ENCODE measurements around the gene SPEN. TPM values are rescaled to one million over a fixed set of nuclear protein-coding genes. Genes with fewer than 3 reads are reported as not detected.

The SPEN gene
- total and polyA plus RNA-seq, 10 of the 15 experiments (the other 5 are each of a cell fraction or from before 2014, with no cell fraction given) = 5.2 to 58.7 (median 20.1) TPM

DNA sequence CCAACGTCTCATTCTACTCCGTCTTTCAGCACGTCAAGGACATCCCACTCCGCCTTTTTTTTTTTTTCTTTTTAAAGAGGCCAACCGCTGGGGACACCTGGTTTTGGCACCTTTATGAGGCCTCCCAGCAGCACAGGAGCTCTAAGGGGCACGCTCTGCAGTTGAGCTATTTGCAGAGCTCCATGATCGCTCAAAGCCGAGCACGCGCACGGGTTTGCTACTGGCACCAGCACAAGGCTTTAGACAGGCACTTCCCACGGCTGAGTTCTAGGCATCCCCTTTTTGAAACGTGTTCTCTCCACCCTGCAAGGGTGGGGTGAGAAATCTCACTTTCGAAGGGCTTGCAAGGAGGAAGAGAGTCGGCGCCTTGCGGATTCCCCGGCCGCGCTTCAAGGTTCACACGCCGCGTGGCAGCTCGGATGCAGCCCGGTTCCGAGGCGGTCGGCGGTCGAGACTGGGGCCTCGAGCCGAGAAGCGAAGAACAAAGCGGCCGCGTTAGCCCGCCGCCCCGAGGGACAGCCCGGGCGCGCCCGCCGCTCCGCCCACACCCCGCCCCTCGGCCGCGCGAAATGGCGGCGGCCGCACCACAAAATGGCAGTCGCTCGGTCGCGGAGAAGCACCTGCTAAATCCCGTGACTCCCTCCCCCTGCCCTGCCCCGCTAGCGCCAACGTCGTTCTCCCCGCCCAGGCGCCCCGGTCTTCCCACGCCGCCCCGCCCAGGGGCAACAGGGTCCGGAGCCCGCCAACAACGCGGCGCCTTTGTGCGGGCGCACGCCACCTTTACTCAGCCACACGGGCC is 12.9 kb upstream of the SPEN start:
- WGBS (ENCODE audit: insufficient coverage, insufficient replicate concordance, low lambda C conversion rate, missing lambda C conversion rate) = 1% methylated on average over 67 of the region's 77 CpGs
- TF ChIP-seq DPF2 (IDR thresholded peaks at IDR 0.05) (peak; percentile 96), EP300 (IDR thresholded peaks at IDR 0.05; ENCODE audit: borderline replicate concordance in 1 of 2, control insufficient read depth in 1 of 2, low read depth in 2 of 2, low read length in 2 of 2) (peak; percentile 58 to 64; a peak in 2 of 4 replicates), NRF1 (conservative IDR thresholded peaks at IDR 0.05; ENCODE audit: low read depth, low read length) (0 out of 2 replicates have a peak, but pooled peaks have one; percentile 14), HDAC6 (IDR thresholded peaks at IDR 0.05; ENCODE audit: unreplicated experiment) (peak; percentile 70), SP1 (IDR thresholded peaks at IDR 0.05; ENCODE audit: low read depth, low read length) (peak; percentile 72), NFYB (IDR thresholded peaks at IDR 0.05; ENCODE audit: insufficient read depth, low read depth, low read length) (peak; percentile 2; the same call in 1 of the 2 replicates), SUZ12 (IDR thresholded peaks at IDR 0.05; ENCODE audit: unreplicated experiment) (no peak), RCOR1 (conservative IDR thresholded peaks at IDR 0.05; ENCODE audit: low read depth, low read length) (peak; percentile 46; the same call in 1 of the 2 replicates), RB1 (IDR thresholded peaks at IDR 0.05; ENCODE audit: borderline replicate concordance) (0 out of 2 replicates have a peak, but pooled peaks have one; percentile 49), RUNX3 (IDR thresholded peaks at IDR 0.05; ENCODE audit: low read length) (peak; percentile 78)
- TF ChIP-seq, protein P1, sequence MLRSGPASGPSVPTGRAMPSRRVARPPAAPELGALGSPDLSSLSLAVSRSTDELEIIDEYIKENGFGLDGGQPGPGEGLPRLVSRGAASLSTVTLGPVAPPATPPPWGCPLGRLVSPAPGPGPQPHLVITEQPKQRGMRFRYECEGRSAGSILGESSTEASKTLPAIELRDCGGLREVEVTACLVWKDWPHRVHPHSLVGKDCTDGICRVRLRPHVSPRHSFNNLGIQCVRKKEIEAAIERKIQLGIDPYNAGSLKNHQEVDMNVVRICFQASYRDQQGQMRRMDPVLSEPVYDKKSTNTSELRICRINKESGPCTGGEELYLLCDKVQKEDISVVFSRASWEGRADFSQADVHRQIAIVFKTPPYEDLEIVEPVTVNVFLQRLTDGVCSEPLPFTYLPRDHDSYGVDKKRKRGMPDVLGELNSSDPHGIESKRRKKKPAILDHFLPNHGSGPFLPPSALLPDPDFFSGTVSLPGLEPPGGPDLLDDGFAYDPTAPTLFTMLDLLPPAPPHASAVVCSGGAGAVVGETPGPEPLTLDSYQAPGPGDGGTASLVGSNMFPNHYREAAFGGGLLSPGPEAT (IDR thresholded peaks at IDR 0.05; ENCODE audit: low read depth) = peak; percentile 83
- TF ChIP-seq, protein P2, sequence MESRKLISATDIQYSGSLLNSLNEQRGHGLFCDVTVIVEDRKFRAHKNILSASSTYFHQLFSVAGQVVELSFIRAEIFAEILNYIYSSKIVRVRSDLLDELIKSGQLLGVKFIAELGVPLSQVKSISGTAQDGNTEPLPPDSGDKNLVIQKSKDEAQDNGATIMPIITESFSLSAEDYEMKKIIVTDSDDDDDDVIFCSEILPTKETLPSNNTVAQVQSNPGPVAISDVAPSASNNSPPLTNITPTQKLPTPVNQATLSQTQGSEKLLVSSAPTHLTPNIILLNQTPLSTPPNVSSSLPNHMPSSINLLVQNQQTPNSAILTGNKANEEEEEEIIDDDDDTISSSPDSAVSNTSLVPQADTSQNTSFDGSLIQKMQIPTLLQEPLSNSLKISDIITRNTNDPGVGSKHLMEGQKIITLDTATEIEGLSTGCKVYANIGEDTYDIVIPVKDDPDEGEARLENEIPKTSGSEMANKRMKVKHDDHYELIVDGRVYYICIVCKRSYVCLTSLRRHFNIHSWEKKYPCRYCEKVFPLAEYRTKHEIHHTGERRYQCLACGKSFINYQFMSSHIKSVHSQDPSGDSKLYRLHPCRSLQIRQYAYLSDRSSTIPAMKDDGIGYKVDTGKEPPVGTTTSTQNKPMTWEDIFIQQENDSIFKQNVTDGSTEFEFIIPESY (IDR thresholded peaks at IDR 0.05) = no peak
- TF ChIP-seq, protein P3, sequence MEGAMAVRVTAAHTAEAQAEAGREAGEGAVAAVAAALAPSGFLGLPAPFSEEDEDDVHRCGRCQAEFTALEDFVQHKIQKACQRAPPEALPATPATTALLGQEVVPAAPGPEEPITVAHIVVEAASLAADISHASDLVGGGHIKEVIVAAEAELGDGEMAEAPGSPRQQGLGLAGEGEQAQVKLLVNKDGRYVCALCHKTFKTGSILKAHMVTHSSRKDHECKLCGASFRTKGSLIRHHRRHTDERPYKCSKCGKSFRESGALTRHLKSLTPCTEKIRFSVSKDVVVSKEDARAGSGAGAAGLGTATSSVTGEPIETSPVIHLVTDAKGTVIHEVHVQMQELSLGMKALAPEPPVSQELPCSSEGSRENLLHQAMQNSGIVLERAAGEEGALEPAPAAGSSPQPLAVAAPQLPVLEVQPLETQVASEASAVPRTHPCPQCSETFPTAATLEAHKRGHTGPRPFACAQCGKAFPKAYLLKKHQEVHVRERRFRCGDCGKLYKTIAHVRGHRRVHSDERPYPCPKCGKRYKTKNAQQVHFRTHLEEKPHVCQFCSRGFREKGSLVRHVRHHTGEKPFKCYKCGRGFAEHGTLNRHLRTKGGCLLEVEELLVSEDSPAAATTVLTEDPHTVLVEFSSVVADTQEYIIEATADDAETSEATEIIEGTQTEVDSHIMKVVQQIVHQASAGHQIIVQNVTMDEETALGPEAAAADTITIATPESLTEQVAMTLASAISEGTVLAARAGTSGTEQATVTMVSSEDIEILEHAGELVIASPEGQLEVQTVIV (IDR thresholded peaks at IDR 0.05; ENCODE audit: borderline replicate concordance, partially characterized antibody) = peak; percentile 42
- TF ChIP-seq, protein P4, sequence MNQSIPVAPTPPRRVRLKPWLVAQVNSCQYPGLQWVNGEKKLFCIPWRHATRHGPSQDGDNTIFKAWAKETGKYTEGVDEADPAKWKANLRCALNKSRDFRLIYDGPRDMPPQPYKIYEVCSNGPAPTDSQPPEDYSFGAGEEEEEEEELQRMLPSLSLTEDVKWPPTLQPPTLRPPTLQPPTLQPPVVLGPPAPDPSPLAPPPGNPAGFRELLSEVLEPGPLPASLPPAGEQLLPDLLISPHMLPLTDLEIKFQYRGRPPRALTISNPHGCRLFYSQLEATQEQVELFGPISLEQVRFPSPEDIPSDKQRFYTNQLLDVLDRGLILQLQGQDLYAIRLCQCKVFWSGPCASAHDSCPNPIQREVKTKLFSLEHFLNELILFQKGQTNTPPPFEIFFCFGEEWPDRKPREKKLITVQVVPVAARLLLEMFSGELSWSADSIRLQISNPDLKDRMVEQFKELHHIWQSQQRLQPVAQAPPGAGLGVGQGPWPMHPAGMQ (IDR thresholded peaks at IDR 0.05; ENCODE audit: borderline replicate concordance) = no peak

More for the DNA sequence above, 12.9 kb upstream of the SPEN start:
- Histone ChIP-seq H3K4me3 (peak overlapping the region; percentile 87), H3K79me2 (ENCODE audit: control insufficient read depth, insufficient read depth, low read length) (peaks cover 26% of the 10 kb centered on the region), H3K36me3 (ENCODE audit: control insufficient read depth in 2 of 2, insufficient read depth in 2 of 2, low read length in 1 of 2) (no peaks in the 10 kb centered on the region), H2AFZ (ENCODE audit: control insufficient read depth, low read depth, low read length) (peak overlapping the region; percentile 81), H3K4me1 (ENCODE audit: control insufficient read depth, insufficient read depth, low read length) (peaks cover 38% of the 10 kb centered on the region), H3K9ac (ENCODE audit: control insufficient read depth, insufficient read depth, low read length) (peak overlapping the region; percentile 100), H3K9me3 (replicated peaks; ENCODE audit: control insufficient read depth, insufficient read depth, low read length) (no peaks in the 10 kb centered on the region), H3K27me3 (replicated peaks in 1 of 2; ENCODE audit: control insufficient read depth in 2 of 2, insufficient read depth in 2 of 2, low read length in 1 of 2) (no peaks in the 10 kb centered on the region), H3K27ac (ENCODE audit: control insufficient read depth, insufficient read depth) (peak overlapping the region; percentile 100), H4K20me1 (ENCODE audit: control insufficient read depth, insufficient read depth) (no peaks in the 10 kb centered on the region), H3K4me2 (ENCODE audit: control insufficient read depth, insufficient read depth) (peak overlapping the region; percentile 97)
- DNase-seq (ENCODE audit: low read depth, low spot score) (peak; percentile 84), ATAC-seq (peak; percentile 74), FAIRE-seq (peak; percentile 86)
- intact Hi-C loops (cut with micrococcal nuclease; ENCODE audit: unreplicated experiment) (loop anchor here (1.0 kb wide), 1 partner anchor 13 kb away; the partner anchor contains the start of gene SPEN), in situ Hi-C loops (cut with MboI) (no loop called here)
- no TSS peak for BruUV-seq (replicated peaks)
- ChIA-PET SMC1A (ENCODE audit: uncharacterized antibody, unreplicated experiment) (interaction anchor here (0.7 to 4.2 kb wide), 18 partner anchors 9 to 173 kb away, joined by 3 to 49 read pairs (median 6); partner anchors contain the start of gene SPEN), CTCF (interaction anchor here (0.6 to 1.8 kb wide), 14 partner anchors 9 to 175 kb away, joined by 3 to 25 read pairs (median 4); partner anchors contain the start of gene SPEN), POLR2A (interaction anchor here (0.5 to 3.1 kb wide), 14 partner anchors 10 to 513 kb away, joined by 3 to 75 read pairs (median 6); partner anchors contain the start of gene SPEN), RAD21 (ENCODE audit: unreplicated experiment) (interaction anchor here (0.9 to 2.8 kb wide), 16 partner anchors 10 to 180 kb away, joined by 3 to 55 read pairs (median 6); partner anchors contain the start of genes SPEN and ZBTB17)
